ENCODE results near the gene NINJ2.

The NINJ2 gene

DNA sequence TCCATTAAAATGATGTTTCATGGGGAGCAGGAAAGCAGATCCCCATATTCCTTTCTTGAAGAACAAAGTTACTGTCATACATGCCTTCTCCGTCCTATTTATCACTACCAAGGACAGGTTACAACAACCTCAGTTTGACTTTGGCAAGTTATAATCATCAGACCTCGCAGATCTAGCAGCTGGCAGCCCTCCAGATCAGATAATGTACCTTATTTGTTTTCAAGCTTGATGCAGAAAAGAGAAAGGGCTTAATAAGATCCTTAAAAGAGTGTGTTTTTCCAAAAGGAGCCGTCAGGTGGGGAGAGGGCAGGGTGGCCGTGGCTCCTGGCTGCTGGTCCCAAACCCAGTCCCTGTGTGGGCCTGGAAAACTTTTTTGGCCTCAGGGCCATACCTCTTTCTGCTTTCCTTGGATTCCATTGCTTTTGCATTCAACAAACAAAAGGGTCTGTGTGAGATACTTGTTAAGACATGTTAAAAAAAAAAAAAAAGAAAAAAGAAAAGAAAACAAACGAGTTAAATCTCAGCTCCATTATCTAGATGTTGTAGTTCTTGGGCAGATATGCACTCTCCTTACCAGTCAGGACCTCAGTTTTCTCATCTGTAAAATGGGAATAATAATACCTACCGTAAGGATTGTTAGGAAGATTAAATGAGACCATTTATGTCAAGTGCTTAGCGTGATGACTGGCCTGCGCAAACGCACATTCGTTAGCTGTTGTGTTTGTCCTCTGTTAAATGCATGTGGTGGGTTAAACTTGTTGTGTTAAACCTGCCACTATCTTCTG is 138.9 kb downstream of the NINJ2 start:
- no peak for DNase-seq

GRCh38 chr12:522692-523378 is 140.4 kb downstream of the NINJ2 start:
- no peak for DNase-seq

DNA sequence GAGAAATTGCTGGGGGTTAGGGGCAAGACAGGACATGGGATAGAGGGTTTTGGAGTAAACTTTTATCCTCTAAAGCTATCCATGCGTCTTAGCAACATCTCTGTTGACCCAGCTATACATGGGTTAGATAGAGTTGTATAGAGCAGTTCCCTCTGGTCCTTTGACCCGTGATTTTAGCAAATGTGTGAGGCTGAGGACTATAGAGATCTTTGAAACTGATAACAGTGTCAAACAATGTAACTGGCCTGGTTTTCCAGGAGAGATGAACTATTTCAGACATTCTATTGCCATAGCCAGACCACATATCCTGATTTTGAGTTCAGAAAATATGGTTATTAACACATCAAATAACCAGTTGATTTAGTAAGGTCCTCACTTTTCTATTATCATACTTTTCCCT is 143.1 kb downstream of the NINJ2 start:
- no peak for DNase-seq

GRCh38 chr12:517538-517937 is 145.7 kb downstream of the NINJ2 start:
- no peak for DNase-seq

Data from NCI-H1092 (cell line).